Inferior parietal cortex (tissue), 1 donor: ENCODE data around the gene QKI.
"Not testable (repeated sequence)": the region's sequence is repeated elsewhere in the genome, so short reads cannot be mapped to it uniquely, and the experiment has no call there.

Experiments used
- DNase-seq: peaks from one replicate; pipeline ENCODE4 v3.0.0-alpha.2; 2016; ENCODE audit errors: extremely low spot score

Gene QKI

DNA sequence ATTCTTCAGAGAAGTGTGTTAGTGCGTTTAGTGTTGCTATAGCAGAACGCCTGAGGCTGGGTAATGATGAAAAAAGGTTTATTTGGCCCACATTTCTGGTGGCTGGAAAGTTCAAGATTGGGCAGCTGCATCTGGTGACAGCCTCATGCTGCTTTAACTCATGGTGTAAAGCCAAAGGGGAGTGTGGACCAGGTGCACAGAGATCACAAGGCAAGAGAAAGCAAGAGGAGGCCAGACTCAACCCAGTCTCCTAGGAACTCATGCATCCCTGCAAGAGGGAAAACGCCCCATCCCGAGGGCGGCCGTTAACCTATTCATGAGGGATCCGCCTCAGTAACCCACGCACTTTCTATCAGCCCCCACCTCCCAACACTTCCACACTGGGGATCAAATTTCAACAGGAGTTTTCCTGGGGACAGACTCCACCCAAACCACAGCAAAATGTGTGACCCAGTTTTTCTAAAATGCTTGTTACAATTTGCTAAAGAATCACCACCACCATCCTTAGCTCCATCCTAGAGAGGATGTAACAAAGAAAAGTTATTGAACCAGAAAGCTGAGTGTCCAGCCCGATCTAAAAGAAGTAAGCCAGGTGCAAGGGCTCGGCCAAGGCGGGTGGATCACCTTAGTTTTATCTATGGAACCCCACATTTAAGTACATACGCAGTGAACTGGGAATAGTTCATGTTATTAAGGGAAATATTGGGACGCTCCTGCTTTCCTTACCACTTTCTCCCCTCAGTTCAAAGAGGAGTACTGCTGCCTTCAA is 164.8 kb downstream of the QKI start:
- peak; percentile 59 for DNase-seq

- peak; percentile 55 for DNase-seq
Observed at GRCh38 chr6:163579880-163580295, 165.4 kb downstream of the QKI start.

DNA sequence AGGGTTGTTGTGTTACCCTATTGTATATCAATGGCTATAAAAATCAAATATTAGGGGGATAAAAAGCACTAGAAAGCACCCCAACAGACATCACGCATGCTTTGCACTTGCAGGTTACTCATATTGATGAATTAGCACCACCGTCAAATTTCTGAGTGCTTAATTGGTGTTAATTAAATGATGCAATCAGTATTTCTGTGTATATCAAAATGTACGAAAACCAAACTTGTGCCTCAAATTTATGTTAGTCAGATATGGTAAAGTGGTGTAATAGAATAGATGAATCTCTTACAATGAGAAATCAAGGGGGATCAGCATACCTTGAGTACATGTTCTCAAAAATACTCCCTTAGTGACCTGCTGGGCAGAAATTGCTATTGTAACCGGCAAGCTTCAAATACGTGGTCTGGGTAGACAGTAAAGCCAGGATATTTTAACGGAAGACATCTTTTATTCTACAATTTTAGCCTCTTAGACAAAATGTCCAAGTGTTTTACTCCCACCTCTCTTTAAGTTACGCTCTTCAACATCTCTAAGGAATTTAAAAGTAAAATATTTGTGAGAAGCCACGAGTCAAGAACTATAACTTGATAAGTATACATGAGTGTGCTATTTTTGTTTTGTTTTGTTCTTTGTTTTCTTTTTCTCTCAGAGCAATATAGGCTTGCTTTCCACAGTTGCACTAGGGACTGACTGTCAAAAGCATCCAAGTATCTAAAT is 166.0 kb downstream of the QKI start:
- peak; percentile 47 for DNase-seq

- DNase-seq: no peak
Observed at GRCh38 chr6:163583558-163583957, 169.0 kb downstream of the QKI start.

GRCh38 chr6:163585932-163586437 is 171.5 kb downstream of the QKI start:
- DNase-seq: peak; percentile 21

DNA sequence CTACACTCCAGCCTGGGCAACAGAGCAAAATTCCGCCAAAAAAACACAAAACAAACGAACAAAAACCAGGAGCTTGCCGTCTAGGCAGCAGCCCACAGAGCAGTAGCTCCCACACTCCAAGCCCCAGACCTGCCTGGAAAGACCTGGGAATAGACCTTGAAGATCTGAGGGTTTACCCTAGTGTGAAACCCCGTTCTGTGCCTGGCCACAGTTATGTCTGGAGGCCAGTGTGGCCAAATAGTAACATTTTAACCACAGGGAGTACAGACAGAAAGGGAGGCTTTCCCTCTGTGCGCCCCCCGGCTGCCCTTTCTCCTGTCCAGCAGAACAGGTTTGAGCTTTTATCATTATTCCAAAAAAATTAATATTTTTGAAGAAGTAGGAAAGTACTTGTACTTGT is 172.4 kb downstream of the QKI start:
- no peak for DNase-seq

DNA sequence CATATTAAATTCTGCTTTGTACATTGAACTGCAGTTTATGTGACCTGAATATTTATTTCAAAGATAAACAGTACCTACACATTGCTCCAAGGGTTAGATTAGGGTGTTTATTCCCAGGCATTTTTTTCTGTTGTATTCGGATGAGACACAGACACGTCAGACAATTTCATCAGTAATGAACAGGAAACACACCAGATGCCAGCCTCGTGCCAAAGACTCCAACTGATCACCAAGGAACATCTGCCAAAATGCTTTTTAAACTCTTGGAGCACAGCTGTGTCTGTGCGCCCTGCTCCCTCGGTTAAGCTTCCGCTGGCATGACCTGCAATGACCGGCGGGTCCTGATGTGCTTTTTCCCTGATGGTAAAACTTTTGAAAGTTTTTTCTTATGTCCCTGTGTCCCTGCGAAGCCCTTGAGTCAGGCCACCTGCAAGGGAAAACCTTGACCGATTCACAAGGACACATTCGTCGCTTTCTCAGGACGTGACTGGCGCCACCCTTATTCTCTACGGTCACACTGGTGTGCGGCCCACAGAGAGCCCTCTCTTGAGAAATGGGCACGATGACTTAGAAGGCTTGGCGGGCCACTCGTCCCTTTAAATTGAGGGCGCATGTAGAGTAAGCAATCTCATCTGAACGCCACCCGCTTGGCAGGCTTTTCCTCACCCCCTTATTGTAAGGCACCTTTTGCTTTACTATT is 173.9 kb downstream of the QKI start:
- DNase-seq: no peak

GRCh38 chr6:163589387-163589786 is 174.9 kb downstream of the QKI start:
- DNase-seq: no peak

GRCh38 chr6:163590132-163590531 is 175.6 kb downstream of the QKI start:
- DNase-seq: not testable (repeated sequence)

DNA sequence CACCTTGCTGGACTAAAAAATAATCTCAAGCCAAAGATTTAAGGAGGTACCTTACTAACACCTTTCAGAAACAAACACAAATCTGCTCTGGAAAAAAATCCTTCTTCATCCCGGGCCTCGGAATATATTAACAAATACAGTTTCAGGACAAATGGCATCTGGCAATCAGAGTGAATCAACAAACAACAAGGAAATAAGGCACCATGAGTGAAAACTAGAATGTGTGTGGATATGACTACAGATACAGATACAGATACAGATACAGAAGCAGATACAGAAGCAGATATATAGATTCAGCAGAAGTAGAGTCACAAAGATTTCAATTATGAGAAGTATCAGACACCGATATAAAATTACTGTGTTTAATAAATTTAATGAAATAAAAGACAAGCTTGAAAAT is 178.4 kb downstream of the QKI start:
- DNase-seq: no peak

- no peak for DNase-seq
Observed at GRCh38 chr6:163596174-163596573, 181.7 kb downstream of the QKI start.

GRCh38 chr6:163599136-163599535 is 184.6 kb downstream of the QKI start:
- DNase-seq: no peak

GRCh38 chr6:163599684-163600083 is 185.2 kb downstream of the QKI start:
- DNase-seq: no peak

DNA sequence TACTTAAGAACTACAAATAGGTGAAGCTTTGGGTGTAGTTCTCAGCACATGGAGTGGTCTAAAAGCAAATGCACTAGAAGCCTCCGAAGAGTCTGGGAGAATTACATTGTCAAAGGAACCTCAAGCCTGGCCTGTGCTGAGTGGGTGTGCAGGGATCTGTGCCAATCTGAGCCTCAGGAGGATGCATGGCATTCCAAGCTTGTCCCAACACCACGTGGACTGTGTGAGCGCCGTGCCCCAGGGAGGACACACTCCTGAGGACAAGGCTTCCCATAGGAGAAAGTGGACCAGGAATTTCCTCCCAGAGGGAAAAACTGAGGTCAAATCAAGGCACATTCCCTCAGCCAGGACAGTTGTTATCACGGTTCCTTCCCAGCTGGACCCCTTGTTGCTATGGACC is 185.8 kb downstream of the QKI start:
- DNase-seq: no peak

- DNase-seq: no peak
Observed at GRCh38 chr6:163600781-163601180, 186.3 kb downstream of the QKI start.

DNA sequence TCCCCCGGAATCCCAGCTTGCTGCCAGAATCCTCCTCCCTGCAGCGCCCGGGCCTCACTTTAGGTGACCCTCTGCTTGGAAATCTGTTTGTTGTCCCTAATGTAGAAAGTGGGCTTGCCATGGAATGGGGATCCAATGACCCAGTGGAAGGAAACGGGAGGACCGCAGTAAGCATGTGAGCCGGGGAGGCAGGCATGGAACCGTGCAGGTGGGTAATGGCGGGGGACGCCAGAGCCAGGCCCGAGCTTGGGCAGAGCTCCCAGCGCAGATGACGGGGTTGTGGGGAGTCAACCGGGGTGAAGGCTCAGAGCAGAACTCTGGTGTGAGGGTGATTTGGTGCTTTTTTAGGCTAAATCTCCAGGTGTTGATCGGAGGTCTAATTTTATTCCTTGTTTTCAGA is 188.3 kb downstream of the QKI start:
- DNase-seq: no peak

- DNase-seq: no peak
Observed at GRCh38 chr6:163603395-163603794, 188.9 kb downstream of the QKI start.

GRCh38 chr6:163605385-163606097 is 191.0 kb downstream of the QKI start:
- no peak for DNase-seq

- DNase-seq: no peak
Observed at GRCh38 chr6:163607792-163608191, 193.3 kb downstream of the QKI start.

DNA sequence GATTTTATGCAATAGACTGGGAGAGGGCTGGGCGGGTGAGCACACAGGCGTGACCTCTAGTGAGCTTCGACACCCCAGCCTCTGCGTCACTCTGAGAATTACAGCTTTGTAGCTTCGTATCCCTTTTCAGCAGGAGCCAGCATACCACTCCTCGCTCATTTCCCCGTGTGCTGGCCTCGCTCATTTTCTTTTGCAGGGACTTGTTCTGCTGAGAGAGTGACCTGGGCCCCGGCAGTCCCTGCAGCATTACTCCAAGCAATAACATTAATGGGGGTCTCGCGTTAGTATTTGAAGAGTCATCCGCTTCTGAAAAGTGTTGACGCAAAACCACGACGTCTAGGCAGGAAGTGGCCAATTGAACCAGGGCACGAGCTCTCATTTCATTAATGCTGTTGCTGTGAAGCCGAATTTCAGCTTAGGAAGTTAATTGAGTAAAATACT is 193.7 kb downstream of the QKI start:
- DNase-seq: no peak

DNA sequence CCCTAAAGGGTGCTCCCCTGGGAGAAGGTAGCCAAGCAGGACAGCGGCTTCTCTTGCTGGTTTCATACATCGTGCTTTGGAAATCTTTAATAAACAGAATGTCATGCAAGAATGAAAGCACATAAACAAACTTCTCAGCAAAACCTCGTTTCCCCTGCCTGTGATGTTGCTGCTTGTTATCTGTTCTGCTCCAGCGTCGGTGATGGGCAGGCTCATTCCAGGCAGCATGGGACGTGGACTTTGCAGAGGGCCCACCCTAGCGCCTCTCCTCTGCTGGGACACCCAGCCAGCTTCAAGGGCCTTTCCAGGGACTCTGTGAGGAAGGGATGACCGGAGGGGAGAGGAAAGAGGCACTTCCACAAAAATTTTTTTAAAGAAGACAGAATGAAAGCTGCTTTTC is 197.7 kb downstream of the QKI start:
- no peak for DNase-seq

GRCh38 chr6:163613025-163613424 is 198.5 kb downstream of the QKI start:
- DNase-seq: no peak
